Right renal pelvis (tissue), 4 donors: Measurements from ENCODE around the gene CTSW. TPM values are rescaled to one million over a fixed set of nuclear protein-coding genes. Genes with fewer than 3 reads are reported as not detected.
A peak's percentile ranks its signal among the peaks of the same experiment; 100 is the strongest.

Experiments
- DNase-seq, 4 donors: peaks; one replicate each; pipeline ENCODE4 v3.0.0-alpha.2; 2013; ENCODE audit warnings: low read depth in 4 of 4, low spot score in 3 of 4, missing footprints in 1 of 4
- polyA plus RNA-seq, 4 donors: library from polyadenylated mRNA; unstranded; fragments of 120-200 nt; gene quantifications; one replicate each; pipeline ENCODE4 v1.2.1, GENCODE V29; 2013; ENCODE audit not compliant: insufficient read length in 4 of 4

CTSW gene
- polyA plus RNA-seq, 4 donors: 0.65 to 1.8 (median 0.92) TPM

- DNase-seq: no peak
Measured at GRCh38 chr11:65865550-65866172, 14.0 kb upstream of the CTSW start.

- DNase-seq: no peak
Measured at GRCh38 chr11:65866509-65867283, 12.9 kb upstream of the CTSW start.

- DNase-seq: no peak
Measured at GRCh38 chr11:65867284-65868071, 12.2 kb upstream of the CTSW start.

GRCh38 chr11:65868076-65868667 lies 11.5 kb upstream of the CTSW start:
- no peak for DNase-seq

- DNase-seq: no peak
Measured at GRCh38 chr11:65868907-65869306, 10.7 kb upstream of the CTSW start.

- no peak for DNase-seq
Measured at GRCh38 chr11:65869643-65870306, 9.9 kb upstream of the CTSW start.

GRCh38 chr11:65870307-65870658 lies 9.4 kb upstream of the CTSW start:
- no peak for DNase-seq

- no peak for DNase-seq
Measured at GRCh38 chr11:65870706-65871681, 8.6 kb upstream of the CTSW start.

- DNase-seq: no peak
Measured at GRCh38 chr11:65871811-65872548, 7.7 kb upstream of the CTSW start.

- DNase-seq: no peak
Measured at GRCh38 chr11:65872586-65873317, 6.9 kb upstream of the CTSW start, which contains the start of gene EFEMP2. TSS of gene EFEMP2 (minus strand) at chr11:65872800. CDS start at chr11:65872354, 446 bp downstream.

GRCh38 chr11:65873318-65874156 lies 6.1 kb upstream of the CTSW start:
- peak in 1 of 4 donors; percentile 88 for DNase-seq

GRCh38 chr11:65880027-65880426 lies 390 bp downstream of the CTSW start:
- no peak for DNase-seq

GRCh38 chr11:65880844-65881421 lies 1.3 kb downstream of the CTSW start:
- no peak for DNase-seq

- DNase-seq: no peak
Measured at GRCh38 chr11:65882120-65883057, 2.8 kb downstream of the CTSW start.

- no peak for DNase-seq
Measured at GRCh38 chr11:65883058-65883761, 3.6 kb downstream of the CTSW start.
